GM19468 (cell line): Measurements from ENCODE around the gene UTS2R.

Source experiments
- ATAC-seq: cut with Tn5 transposase; IDR thresholded peaks from one replicate; pipeline ENCODE4 v1.9.1; 2021; ENCODE audit warnings: mild to moderate bottlenecking, moderate library complexity, moderate number of reproducible peaks; ENCODE audit not compliant: unreplicated experiment; ENCODE audit errors: extremely low read depth

Gene UTS2R

GRCh38 chr17:82419540-82419939, 48.0 kb downstream of the UTS2R start:
- no peak for ATAC-seq

- ATAC-seq = no peak
Observed at GRCh38 chr17:82424001-82424862, 52.7 kb downstream of the UTS2R start.

GRCh38 chr17:82424863-82425159, 53.2 kb downstream of the UTS2R start:
- ATAC-seq = no peak
